Caco-2 (cell line): ENCODE data around the gene HDHD5. TPM values are rescaled to one million over a fixed set of nuclear protein-coding genes. Genes with fewer than 3 reads are reported as not detected.

ENCODE experiments used
- BruUV-seq: library from RNA; stranded (reverse); fragments of 400-500 nt; replicated peaks from 2 replicates; lab custom pipeline; 2021; lab: Mats Ljungman, UMichigan
- CTCF ChIA-PET: fragments of 300-600 bp; sonication (Branson Sonifier 250); formaldehyde crosslinking; loops from one replicate; lab custom pipeline; 2022; ENCODE audit warnings: antibody characterized with exemption; lab: Charles Lee
- POLR2A ChIA-PET: fragments of 300-600 bp; sonication (Branson Sonifier 250); formaldehyde crosslinking; loops from one replicate; lab custom pipeline; 2022; ENCODE audit warnings: antibody characterized with exemption; lab: Charles Lee
- DNase-seq, 2 experiments: peaks; one replicate each; pipeline versions ENCODE4 v3.0.0 to v3.0.0-alpha.2; 2020 to 2022
- H3K27me3 ChIP-seq: replicated peaks from 2 replicates; pipeline ENCODE4 v1.6.0; 2011; ENCODE audit warnings: low read length; ENCODE audit not compliant: control insufficient read depth, insufficient read depth
- H3K36me3 ChIP-seq: 2 replicates; pipeline ENCODE4 v1.5.1; 2011; ENCODE audit warnings: low read length; ENCODE audit not compliant: control insufficient read depth, insufficient read depth
- H3K4me1 ChIP-seq: fragments of 250-450 bp; sonication (Bioruptor Pico); 2 replicates; pipeline ENCODE4 v1.5.1; 2020; ENCODE audit warnings: mild to moderate bottlenecking
- H3K4me3 ChIP-seq: 2 replicates; pipeline ENCODE4 v1.5.1; 2011; ENCODE audit warnings: low read depth, mild to moderate bottlenecking, control low read depth, low read length
- H3K9me3 ChIP-seq: fragments of 250-450 bp; sonication (Bioruptor Pico); 2 replicates; pipeline ENCODE4 v1.5.1; 2020; ENCODE audit warnings: mild to moderate bottlenecking, moderate library complexity
- H3K27ac Mint-ChIP-seq: one replicate; pipeline ENCODE4 v1.8.0; 2022; ENCODE audit warnings: mixed read lengths; ENCODE audit not compliant: unreplicated experiment
- H3K27me3 Mint-ChIP-seq: one replicate; pipeline ENCODE4 v1.8.0; 2022; ENCODE audit warnings: mixed read lengths; ENCODE audit not compliant: insufficient read depth, unreplicated experiment
- H3K36me3 Mint-ChIP-seq: one replicate; pipeline ENCODE4 v1.8.0; 2022; ENCODE audit warnings: mild to moderate bottlenecking, mixed read lengths; ENCODE audit not compliant: insufficient read depth, unreplicated experiment
- H3K4me1 Mint-ChIP-seq: one replicate; pipeline ENCODE4 v1.8.0; 2022; ENCODE audit warnings: low read depth, mixed read lengths; ENCODE audit not compliant: unreplicated experiment
- H3K4me3 Mint-ChIP-seq: one replicate; pipeline ENCODE4 v1.8.0; 2022; ENCODE audit warnings: mild to moderate bottlenecking, moderate library complexity, mixed read lengths; ENCODE audit not compliant: unreplicated experiment
- H3K9me3 Mint-ChIP-seq: one replicate; pipeline ENCODE4 v1.8.0; 2022; ENCODE audit warnings: mixed read lengths; ENCODE audit not compliant: unreplicated experiment
- CTCF ChIP-seq, 2 experiments: fragments of 200-600 bp in 1 of 2; IDR thresholded peaks; 1 replicate in 1 of 2; 2 replicates in 1 of 2; pipeline versions ENCODE4 v1.5.1 to v1.8.0; 2011 to 2022; ENCODE audit warnings: antibody characterized with exemption in 1 of 2, control low read depth in 1 of 2, inconsistent platforms in 1 of 2, low read depth in 1 of 2, low read length in 1 of 2, mild to moderate bottlenecking in 1 of 2, moderate library complexity in 1 of 2; ENCODE audit not compliant: insufficient read depth in 1 of 2, severe bottlenecking in 1 of 2, unreplicated experiment in 1 of 2
- intact Hi-C: fragments of 100-400 bp; cut with micrococcal nuclease; formaldehyde crosslinking; loops from one replicate; pipeline ENCODE4 v1.10.0; 2022; ENCODE audit not compliant: unreplicated experiment
- total RNA-seq: library from RNA; stranded (reverse); gene quantifications from 2 replicates; pipeline ENCODE4 v1.2.3, GENCODE V29; 2022

The HDHD5 gene
- total RNA-seq, 1 experiment from 2014 or later = 57.0 TPM

GRCh38 chr22:17106161-17106784 is 52.8 kb downstream of the HDHD5 start:
- Mint-ChIP-seq H3K4me1 (no peaks in the 10 kb centered on the region), H3K36me3 (peaks cover 5% of the 10 kb centered on the region), H3K27me3 (no peaks in the 10 kb centered on the region), H3K27ac (no peak overlapping the region), H3K4me3 (no peak overlapping the region), H3K9me3 (no peaks in the 10 kb centered on the region)
- no peaks in the 10 kb centered on the region for H3K27me3 ChIP-seq
- DNase-seq = no peak
- BruUV-seq = no TSS peak
- intact Hi-C loops = no loop called here
- H3K36me3 ChIP-seq = no peaks in the 10 kb centered on the region; the same call in 1 of the 2 replicates
- POLR2A ChIA-PET = no interaction called here
- H3K4me1 ChIP-seq = no peaks in the 10 kb centered on the region
- H3K9me3 ChIP-seq = no peaks in the 10 kb centered on the region
- no peak overlapping the region for H3K4me3 ChIP-seq
- peak in 1 of 2 experiments; percentile 31 for TF ChIP-seq CTCF (IDR thresholded peaks at IDR 0.05; ENCODE audit: insufficient read depth in 1 of 2, low read depth in 1 of 2, low read length in 1 of 2, severe bottlenecking in 1 of 2, unreplicated experiment in 1 of 2)
- CTCF ChIA-PET = interaction anchor here (1.3 kb wide), 1 partner anchor 65 kb away, joined by 3 read pairs; no protein-coding TSS in a partner anchor

GRCh38 chr22:17105143-17106129 is 53.6 kb downstream of the HDHD5 start:
- peaks cover 5% of the 10 kb centered on the region for H3K36me3 Mint-ChIP-seq
- POLR2A ChIA-PET = no interaction called here

More at GRCh38 chr22:17105143-17106129, 53.6 kb downstream of the HDHD5 start:
- no peaks in the 10 kb centered on the region for H3K4me1 ChIP-seq
- H3K9me3 ChIP-seq = no peaks in the 10 kb centered on the region
- Mint-ChIP-seq H3K27me3 (no peaks in the 10 kb centered on the region), H3K4me1 (no peaks in the 10 kb centered on the region), H3K27ac (no peak overlapping the region), H3K9me3 (no peaks in the 10 kb centered on the region), H3K4me3 (no peak overlapping the region)
- no peak for DNase-seq
- BruUV-seq = no TSS peak
- no peaks in the 10 kb centered on the region; the same call in 1 of the 2 replicates for H3K36me3 ChIP-seq
- H3K4me3 ChIP-seq = no peak overlapping the region
- TF ChIP-seq CTCF (IDR thresholded peaks at IDR 0.05; ENCODE audit: insufficient read depth in 1 of 2, low read depth in 1 of 2, low read length in 1 of 2, severe bottlenecking in 1 of 2, unreplicated experiment in 1 of 2) = no peak
- intact Hi-C loops = no loop called here
- CTCF ChIA-PET = no interaction called here
- H3K27me3 ChIP-seq = no peaks in the 10 kb centered on the region
